HT-29 (cell line): ENCODE measurements around the gene HABP4. TPM values are rescaled to one million over a fixed set of nuclear protein-coding genes. Genes with fewer than 3 reads are reported as not detected.

ENCODE experiments used
- DNase-seq: peaks from one replicate; pipeline ENCODE4 v3.0.0-alpha.2; 2015; ENCODE audit warnings: low spot score
- total RNA-seq: library from RNA; depleted of rRNA; stranded (reverse); fragments of >200 nt; shearing (Covaris generic); gene quantifications from 2 replicates; pipeline ENCODE4 v1.2.3, GENCODE V29; 2014; rRNA removed

The HABP4 gene
- total RNA-seq, 1 experiment from 2014 or later = 5.0 TPM

DNA sequence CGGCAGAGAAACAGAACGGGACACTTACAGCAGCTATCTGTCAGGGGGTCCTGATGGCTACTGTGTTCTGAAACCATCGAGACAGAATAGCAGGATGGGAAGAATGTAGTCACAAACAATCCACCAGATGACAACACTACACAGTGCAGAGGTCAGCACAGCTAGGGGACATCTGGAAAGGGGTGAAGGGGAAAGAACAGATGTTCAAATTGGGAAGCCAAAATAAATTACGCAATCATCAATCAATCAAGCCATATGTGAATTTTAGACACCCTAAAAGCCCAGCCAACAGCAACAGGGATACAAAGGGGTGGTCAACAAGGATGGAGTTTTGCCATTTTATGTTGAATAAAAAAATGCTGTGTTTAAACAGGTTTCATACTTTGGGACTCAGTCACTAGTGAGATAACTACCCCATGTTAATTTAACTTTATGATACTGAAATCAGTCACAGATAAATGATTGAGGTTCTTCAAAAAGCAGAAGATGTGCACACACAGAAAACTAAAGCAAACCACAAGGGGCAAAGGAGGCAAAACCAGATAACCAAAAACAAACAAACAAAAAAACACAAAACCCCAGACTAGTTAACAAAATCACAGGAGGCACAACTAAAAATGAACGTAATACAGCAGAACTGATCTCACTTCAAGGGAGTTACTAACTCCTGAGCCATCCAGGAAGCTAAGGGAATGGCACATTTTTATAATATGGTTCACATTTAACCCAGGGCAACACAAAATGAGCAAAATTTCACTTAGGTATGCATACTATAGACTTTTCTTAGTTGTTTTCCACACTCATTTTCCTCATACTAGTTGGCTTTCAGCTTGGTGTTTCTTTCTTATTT is 65.9 kb downstream of the HABP4 start:
- no peak for DNase-seq

DNA sequence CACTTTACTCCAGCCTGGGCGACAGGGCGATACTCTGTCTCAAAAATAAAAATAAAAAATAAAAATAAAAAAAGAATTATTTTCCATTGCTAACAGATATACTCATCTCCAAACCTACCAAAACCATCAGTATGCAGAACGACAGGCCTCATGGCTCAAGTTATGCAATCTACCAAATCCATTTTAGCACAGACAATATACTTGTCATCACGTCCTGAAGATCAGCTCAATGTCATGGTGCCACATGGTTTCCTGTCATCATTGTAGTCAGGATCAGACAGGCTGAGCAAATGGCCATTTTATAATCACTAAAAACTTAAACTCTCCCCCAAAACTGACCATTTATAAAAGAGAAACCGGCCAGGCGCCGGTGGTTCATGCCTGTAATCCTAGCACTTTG is 69.1 kb downstream of the HABP4 start:
- no peak for DNase-seq

DNA sequence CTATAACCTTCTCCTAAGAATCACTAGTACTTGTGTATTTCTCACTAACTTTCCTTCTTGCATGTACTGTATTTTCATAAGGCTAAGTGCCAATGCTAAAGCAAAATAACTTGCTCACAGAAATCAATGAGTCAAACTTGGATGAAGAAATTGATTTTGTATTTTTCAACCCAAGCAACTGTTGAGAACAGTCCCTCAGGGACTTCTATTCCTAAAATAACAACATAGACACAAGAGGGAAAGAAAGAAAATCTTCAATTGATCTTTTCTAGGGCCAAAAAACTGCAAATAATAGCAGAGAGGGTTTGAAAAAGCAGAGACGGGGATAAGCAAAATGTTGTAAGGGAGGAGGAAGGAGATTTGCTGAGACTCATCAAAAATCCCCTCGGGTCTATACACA is 69.8 kb downstream of the HABP4 start:
- no peak for DNase-seq

DNA sequence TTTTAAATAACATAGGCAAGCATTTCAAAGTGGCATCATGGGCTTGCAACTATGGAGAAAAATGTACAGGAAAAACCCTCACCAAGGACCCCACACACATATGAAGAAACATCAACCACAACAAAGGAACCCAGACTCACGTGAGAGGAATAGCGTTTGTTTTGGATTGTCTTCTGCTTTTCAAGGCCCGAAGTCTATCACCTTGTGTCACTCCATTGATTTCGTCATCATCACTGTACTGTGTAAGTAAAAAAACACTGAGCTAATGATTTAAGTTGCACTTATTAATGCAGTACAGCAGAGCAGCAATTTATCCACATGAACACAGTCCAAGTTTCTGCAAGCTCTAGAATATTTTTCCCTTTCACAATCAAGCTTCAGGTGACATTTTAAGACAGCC is 72.4 kb downstream of the HABP4 start:
- no peak for DNase-seq

DNA sequence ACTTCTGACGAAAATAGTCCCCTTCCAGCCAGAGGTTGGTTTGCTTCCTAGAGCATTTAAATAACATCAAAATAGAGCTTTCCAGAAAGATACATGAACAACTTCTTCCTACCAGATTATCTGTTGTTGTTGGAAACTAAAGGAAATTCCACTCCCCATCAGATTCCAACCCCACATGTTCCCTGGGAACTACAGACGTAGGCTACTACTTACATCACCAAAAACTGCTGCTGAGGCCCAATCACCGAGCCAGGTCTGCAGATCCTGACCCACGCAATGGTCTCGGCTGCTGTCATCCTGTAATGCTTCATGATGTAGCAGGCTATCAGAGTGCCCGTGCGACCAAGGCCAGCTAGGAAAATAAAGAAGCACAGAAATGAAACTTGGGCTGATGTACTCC is 73.4 kb downstream of the HABP4 start:
- no peak for DNase-seq

DNA sequence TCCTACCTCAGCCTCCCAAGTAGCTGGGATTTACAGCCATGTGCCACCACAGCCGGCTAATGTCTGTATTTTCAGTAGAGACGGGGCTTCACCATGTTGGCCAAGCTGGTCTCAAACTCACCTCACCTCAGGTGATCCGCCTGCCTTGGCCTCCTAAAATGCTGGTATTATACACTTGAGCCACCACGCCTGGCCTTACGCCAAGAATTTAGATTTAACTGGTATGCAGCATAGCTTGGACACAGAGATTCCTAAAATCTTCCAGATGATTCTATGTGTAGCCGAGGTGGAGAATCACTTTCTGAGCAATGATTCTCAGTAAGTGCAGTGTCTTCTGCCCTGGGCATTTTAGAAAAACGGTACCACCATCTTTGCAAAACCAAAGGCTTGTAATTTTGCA is 74.1 kb downstream of the HABP4 start:
- no peak for DNase-seq

DNA sequence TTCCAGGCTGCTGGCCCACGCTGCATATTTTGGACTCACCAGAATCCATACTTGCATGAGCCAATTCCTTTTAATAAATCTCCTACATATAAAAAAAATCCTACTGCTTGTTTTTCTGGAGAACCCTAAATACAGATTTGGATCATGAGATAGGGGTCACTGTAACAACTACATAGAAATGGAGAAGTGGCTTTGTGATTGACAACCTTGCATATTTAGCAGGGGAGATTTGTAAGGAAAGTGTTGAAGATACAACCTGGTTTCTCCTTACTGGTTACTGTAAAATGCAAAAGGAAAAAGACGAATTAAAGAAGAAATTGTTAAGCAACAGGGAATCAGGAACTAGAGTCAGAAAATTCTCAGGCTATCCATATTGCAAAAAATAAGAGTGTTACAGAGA is 74.8 kb downstream of the HABP4 start:
- DNase-seq = no peak

DNA sequence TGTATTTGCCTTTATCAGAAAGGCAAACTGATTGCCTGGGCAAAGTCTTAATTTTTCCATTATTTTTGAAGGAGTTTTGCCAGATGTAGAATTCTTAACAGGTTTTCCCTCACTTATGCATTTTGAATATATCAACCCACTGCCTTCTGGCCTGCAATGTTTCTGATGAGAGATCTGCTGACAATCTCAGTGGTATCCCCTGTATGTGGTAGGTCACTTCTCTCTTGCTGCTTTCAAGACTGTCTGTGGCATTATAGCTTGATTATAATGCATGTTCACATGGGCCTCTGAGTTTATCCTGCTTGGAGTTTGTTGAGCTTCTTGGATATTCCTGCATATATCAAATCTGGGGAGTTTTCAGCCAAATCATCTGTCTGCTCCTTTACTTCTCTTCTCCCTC is 82.2 kb downstream of the HABP4 start:
- no peak for DNase-seq

DNA sequence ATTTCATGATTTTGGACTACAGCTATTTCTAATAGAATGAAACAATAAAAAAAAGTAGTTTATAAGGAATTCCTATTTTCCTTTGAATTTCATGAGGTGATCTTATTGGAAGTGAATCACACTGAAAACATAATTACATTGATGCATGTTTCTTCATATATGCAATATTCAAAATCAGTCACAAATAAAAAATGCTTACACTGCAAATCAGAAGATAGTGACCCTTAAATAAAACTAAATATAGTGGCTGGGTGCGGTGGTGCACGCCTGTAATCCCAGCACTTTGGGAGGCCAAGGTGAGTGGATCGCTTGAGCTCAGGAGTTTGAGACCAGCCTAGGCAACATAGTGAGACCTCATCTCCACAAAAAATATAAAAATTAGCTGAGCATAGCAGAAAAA is 90.1 kb downstream of the HABP4 start:
- DNase-seq = no peak

Other genes starting within 250 kb of the HABP4 start
- gene HSD17B3, start 148.0 kb upstream of the HABP4 start, total RNA-seq = not detected in 2 replicates
- gene SLC35D2, start 66.5 kb upstream of the HABP4 start, total RNA-seq = 25.0 and 25.2 TPM in 2 replicates
- 18.7 and 22.0 TPM in 2 replicates for gene ZNF367, start 31.8 kb upstream of the HABP4 start, total RNA-seq
- gene CDC14B, start 169.7 kb downstream of the HABP4 start, total RNA-seq = 7.9 and 11.7 TPM in 2 replicates
- gene PRXL2C, start 205.1 kb downstream of the HABP4 start, total RNA-seq = 4.1 and 4.6 TPM in 2 replicates